ENCODE measurements around the gene LMAN1L.

- TF ChIP-seq CTCF (IDR thresholded peaks at IDR 0.05 in 4 of 5, conservative IDR thresholded peaks at IDR 0.05 in 1 of 5) (no peak), POLR2A (IDR thresholded peaks at IDR 0.05) (no peak)
Observed at GRCh38 chr15:74847432-74847831, 34.8 kb downstream of the LMAN1L start.
